ENCODE data around the gene RAB44. TPM values are rescaled to one million over a fixed set of nuclear protein-coding genes. Genes with fewer than 3 reads are reported as not detected.
A peak's percentile ranks its signal among the peaks of the same experiment; 100 is the strongest.

The RAB44 gene
- total and polyA plus RNA-seq, 2 experiments from 2014 or later: not detected

GRCh38 chr6:36735110-36736071 is 37.8 kb downstream of the RAB44 start:
- Histone ChIP-seq H4K20me1 (ENCODE audit: insufficient read depth, poor library complexity, severe bottlenecking) (no peaks in the 10 kb centered on the region), H3K27ac (peak overlapping the region; percentile 44), H3K27me3 (no peaks in the 10 kb centered on the region), H3K4me2 (peak overlapping the region; percentile 63), H3K4me3 (no peak overlapping the region), H3K79me2 (no peaks in the 10 kb centered on the region), H3K4me1 (ENCODE audit: insufficient read depth) (peaks cover 4% of the 10 kb centered on the region), H3K9me2 (replicated peaks; ENCODE audit: insufficient read depth) (no peaks in the 10 kb centered on the region), H3K9me3 (ENCODE audit: low read depth) (no peaks in the 10 kb centered on the region), H3K36me3 (replicated peaks; ENCODE audit: insufficient read depth, low read depth) (no peaks in the 10 kb centered on the region), H2AFZ (no peak overlapping the region)
- TF ChIP-seq EZH2 (IDR thresholded peaks at IDR 0.05; ENCODE audit: borderline replicate concordance) (no peak), EZH2phosphoT487 (IDR thresholded peaks at IDR 0.05; ENCODE audit: low read depth, severe bottlenecking, unreplicated experiment) (no peak)
- TF ChIP-seq, protein P1, sequence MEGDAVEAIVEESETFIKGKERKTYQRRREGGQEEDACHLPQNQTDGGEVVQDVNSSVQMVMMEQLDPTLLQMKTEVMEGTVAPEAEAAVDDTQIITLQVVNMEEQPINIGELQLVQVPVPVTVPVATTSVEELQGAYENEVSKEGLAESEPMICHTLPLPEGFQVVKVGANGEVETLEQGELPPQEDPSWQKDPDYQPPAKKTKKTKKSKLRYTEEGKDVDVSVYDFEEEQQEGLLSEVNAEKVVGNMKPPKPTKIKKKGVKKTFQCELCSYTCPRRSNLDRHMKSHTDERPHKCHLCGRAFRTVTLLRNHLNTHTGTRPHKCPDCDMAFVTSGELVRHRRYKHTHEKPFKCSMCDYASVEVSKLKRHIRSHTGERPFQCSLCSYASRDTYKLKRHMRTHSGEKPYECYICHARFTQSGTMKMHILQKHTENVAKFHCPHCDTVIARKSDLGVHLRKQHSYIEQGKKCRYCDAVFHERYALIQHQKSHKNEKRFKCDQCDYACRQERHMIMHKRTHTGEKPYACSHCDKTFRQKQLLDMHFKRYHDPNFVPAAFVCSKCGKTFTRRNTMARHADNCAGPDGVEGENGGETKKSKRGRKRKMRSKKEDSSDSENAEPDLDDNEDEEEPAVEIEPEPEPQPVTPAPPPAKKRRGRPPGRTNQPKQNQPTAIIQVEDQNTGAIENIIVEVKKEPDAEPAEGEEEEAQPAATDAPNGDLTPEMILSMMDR (IDR thresholded peaks at IDR 0.05; ENCODE audit: poor library complexity): no peak
- 54% methylated on average over 24 of the region's 24 CpGs for WGBS (ENCODE audit: low lambda C conversion rate, missing lambda C conversion rate)
- DNase-seq (ENCODE audit: low spot score): peak; percentile 68

DNA sequence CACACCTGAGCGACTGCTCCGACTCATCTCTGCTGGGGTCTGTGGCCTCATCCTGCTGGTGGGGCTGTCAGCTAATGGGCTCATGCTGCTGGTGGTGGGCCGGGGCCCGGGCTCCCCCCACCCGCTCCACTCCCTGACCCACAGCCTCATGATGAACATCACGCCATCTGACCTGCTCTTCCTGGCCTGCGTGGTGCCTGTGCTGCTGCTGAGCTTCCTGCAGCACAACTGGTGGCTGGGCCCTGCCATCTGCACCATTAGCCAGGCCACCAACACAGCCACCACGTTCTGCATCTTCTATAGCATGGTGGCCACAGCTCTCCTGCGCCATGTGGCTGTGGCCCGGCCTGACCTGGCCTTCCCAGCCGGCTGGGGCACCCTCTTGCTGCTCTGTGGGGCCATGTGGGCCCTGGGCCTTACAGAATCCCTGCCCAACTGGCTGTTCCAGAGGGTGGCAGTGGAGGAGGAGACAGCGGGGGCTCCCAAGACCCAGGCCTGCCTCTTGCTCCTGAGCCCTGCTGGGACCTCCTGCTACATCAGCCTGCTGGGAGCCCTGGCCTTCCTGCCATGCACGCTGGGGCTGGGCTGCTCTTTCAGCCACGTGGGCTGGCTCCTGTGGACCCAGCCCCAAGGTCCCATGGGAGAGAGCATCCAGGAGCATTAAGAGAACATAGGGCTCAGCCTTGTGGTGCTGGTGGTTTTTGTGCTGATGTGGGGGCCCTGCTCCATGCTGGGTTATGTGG is 39.6 kb downstream of the RAB44 start:
- H3K4me1 ChIP-seq (ENCODE audit: insufficient read depth): peaks cover 4% of the 10 kb centered on the region
- H4K20me1 ChIP-seq (ENCODE audit: insufficient read depth, poor library complexity, severe bottlenecking): no peaks in the 10 kb centered on the region
- H2AFZ ChIP-seq: no peak overlapping the region
- no peaks in the 10 kb centered on the region for H3K79me2 ChIP-seq
- TF ChIP-seq EZH2phosphoT487 (IDR thresholded peaks at IDR 0.05; ENCODE audit: low read depth, severe bottlenecking, unreplicated experiment): no peak
- TF ChIP-seq, protein P1 (IDR thresholded peaks at IDR 0.05; ENCODE audit: poor library complexity): no peak
- no peak for TF ChIP-seq EZH2 (IDR thresholded peaks at IDR 0.05; ENCODE audit: borderline replicate concordance)
- no peak overlapping the region for H3K4me2 ChIP-seq
- 94% methylated on average over 14 of the region's 14 CpGs for WGBS (ENCODE audit: low lambda C conversion rate, missing lambda C conversion rate)
- no peaks in the 10 kb centered on the region for H3K27me3 ChIP-seq
- no peaks in the 10 kb centered on the region for H3K9me2 ChIP-seq (replicated peaks; ENCODE audit: insufficient read depth)
- DNase-seq (ENCODE audit: low spot score): no peak
- no peak overlapping the region for H3K27ac ChIP-seq
- H3K4me3 ChIP-seq: no peak overlapping the region
- no peaks in the 10 kb centered on the region for H3K36me3 ChIP-seq (replicated peaks; ENCODE audit: insufficient read depth, low read depth)
- no peaks in the 10 kb centered on the region for H3K9me3 ChIP-seq (ENCODE audit: low read depth)

DNA sequence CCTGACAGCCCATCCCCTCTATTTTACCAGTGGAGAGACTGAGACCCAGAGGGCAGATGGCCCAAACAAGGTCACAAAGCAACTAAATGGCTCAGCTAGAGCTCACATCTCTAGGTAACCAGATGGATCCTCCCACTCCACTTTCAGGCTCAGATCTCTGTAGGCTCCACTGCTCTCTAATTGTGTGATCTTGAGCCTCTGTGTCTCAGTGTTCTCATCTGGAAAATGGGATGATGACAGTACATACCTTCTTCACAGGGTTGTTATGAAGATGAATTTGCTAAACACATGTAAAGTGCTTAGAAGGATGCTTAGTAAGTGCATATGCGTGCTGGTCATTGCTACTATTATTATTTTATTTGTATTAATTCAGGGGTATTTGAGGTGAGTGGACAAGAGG is 40.5 kb downstream of the RAB44 start:
- TF ChIP-seq, protein P1 (IDR thresholded peaks at IDR 0.05; ENCODE audit: poor library complexity): no peak
- no peak for TF ChIP-seq EZH2 (IDR thresholded peaks at IDR 0.05; ENCODE audit: borderline replicate concordance)
- TF ChIP-seq EZH2phosphoT487 (IDR thresholded peaks at IDR 0.05; ENCODE audit: low read depth, severe bottlenecking, unreplicated experiment): no peak
- Histone ChIP-seq H3K27ac (no peak overlapping the region), H3K79me2 (no peaks in the 10 kb centered on the region), H2AFZ (no peak overlapping the region), H3K27me3 (no peaks in the 10 kb centered on the region), H3K4me2 (no peak overlapping the region), H3K9me3 (ENCODE audit: low read depth) (no peaks in the 10 kb centered on the region), H3K4me3 (no peak overlapping the region), H3K4me1 (ENCODE audit: insufficient read depth) (peaks cover 8% of the 10 kb centered on the region), H3K9me2 (replicated peaks; ENCODE audit: insufficient read depth) (no peaks in the 10 kb centered on the region), H4K20me1 (ENCODE audit: insufficient read depth, poor library complexity, severe bottlenecking) (no peaks in the 10 kb centered on the region), H3K36me3 (replicated peaks; ENCODE audit: insufficient read depth, low read depth) (no peaks in the 10 kb centered on the region)
- no peak for DNase-seq (ENCODE audit: low spot score)
- WGBS (ENCODE audit: low lambda C conversion rate, missing lambda C conversion rate): 94% methylated on average over 1 of the region's 1 CpG

Measured in hepatocyte (in vitro differentiated cells).